ENCODE results near the gene HLF.
"Not testable (repeated sequence)": the region's sequence is repeated elsewhere in the genome, so short reads cannot be mapped to it uniquely, and the experiment has no call there.

The HLF gene

DNA sequence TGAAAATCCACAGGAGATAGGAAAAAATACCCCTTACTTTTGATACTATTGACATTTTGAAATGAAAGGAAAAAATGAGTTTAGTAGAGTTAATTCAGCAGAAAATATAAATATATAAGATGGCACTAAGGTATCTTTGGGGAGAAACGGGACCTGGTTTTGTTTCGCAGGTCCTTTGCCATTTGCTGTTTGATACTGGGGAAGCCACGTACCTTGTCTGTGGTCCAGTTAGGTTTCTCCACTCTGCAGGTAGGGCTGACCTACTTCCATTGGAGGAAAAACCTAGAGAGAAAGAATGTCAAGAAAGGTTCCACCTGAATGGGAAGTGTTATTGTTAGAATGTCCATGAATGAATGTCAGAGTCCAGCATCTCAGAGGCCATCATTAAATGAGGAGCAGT, 48.1 kb downstream of the HLF start:
- no peak for DNase-seq (ENCODE audit: low read depth)

DNA sequence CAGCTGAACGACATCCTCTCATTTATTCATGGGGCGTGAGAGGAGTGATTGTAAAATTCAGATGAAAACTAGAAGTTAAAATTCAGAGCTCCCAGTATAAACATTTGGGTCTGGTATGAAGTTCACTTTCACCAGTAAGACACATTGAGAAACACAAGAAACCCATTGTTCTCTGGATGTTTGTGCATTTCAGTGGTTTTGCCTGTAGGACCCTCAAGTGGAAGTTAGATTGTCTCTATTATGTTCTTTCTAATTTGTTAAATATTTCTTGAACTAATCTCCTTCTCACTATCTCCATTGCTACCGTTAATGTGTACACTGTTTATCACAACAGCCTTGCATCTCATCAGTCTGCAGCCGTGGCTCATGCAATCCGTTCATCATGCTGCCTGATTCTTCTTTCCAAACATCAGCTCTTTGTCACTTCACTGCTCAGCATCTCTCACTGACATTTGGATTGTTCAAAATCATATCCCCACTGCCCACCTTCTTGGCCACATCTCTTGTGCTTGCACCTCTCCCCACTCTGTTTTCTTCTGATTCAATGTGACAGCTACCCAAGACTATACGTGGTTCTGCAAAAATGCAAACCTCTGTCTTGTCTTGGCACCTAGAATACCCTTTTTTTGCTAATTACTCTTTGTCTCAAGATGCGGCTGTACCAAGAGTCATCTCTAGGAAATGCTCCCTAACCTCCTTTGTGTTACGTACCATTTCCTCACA, 49.5 kb downstream of the HLF start:
- DNase-seq (ENCODE audit: low read depth) = no peak

DNA sequence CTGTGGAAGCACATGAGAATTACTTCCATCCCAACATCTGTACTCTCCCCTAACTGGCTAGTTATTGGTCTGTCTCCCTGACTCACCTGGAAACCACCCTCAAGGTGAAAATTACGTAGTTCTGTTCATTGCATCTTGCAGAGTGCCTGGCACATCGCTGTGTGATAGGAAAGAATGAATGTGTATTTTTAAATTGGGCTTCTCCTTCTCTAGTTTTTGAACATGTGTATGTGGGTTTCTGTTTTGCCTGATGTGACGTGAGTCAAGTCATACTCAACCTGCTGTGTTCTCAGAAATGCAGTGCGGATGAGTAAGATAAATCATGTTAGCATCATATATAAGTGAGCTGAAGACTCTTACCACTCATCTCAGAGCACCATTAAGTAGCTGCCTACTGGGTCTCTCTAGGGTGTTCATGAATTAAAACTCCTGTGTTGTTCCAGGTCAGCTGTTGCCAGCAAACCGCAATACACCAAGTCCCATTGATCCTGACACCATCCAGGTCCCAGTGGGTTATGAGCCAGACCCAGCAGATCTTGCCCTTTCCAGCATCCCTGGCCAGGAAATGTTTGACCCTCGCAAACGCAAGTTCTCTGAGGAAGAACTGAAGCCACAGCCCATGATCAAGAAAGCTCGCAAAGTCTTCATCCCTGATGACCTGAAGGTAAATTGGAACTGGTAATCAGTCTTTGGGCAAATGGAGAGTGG, 50.2 kb downstream of the HLF start:
- DNase-seq (ENCODE audit: low read depth) = no peak

DNA sequence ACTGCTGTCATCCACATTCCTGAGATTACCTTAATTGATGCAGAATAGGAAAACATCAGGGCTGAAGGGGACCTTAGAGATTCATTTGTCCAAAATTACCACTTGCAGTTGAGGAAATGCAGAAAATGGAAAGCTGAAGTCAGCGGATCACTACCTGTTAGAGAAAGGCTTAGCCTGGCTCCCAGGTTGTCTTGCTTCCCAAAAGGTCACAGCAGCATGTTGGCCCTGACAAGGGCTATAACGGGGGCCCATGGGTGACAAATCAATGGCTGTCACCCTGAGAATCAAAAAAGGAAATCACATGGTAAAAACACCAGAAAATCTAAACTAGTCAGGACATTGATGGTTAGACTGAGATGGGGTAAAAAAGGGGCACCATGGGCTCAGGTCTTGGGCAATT, 51.7 kb downstream of the HLF start:
- DNase-seq (ENCODE audit: low read depth) = no peak

DNA sequence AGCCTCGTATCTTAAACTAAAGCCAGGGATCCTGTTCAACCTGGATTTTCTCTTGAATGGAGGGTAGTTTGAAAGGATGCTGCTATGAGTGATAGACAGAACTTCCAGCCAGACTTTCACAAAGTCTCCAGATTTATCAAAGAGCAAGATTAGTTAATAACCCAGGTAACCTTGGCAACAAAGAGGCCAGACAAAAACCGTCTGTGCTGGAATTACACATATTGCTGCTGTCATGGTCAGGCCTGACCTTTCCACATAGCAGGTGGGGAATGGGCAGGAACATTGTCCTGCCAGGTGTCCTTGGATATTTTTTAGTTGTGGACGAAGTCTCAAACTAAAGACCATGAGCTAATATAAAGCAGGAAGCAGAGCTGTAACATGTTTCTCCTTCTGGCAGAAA, 52.5 kb downstream of the HLF start:
- DNase-seq (ENCODE audit: low read depth) = no peak

DNA sequence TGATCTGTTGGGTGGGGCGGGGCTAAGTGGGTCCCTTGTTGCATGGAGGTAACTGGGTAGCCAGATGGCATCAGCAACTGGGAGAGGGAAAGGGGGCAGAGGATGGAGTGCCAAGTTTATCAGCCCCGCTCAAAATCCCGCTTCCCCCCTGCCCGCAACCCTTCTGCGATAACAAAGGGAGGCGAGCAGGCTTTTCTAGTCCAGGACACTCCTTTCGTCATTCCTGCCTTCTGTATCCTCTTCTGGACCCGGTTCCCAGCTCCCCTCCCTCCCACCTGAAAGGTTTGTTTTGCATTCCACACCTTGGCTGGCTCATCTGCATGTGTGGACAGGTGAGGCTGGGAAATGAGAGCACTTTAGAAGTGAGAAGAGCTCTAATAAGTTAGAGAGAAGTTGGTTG, 53.3 kb downstream of the HLF start:
- no peak for DNase-seq (ENCODE audit: low read depth)

DNA sequence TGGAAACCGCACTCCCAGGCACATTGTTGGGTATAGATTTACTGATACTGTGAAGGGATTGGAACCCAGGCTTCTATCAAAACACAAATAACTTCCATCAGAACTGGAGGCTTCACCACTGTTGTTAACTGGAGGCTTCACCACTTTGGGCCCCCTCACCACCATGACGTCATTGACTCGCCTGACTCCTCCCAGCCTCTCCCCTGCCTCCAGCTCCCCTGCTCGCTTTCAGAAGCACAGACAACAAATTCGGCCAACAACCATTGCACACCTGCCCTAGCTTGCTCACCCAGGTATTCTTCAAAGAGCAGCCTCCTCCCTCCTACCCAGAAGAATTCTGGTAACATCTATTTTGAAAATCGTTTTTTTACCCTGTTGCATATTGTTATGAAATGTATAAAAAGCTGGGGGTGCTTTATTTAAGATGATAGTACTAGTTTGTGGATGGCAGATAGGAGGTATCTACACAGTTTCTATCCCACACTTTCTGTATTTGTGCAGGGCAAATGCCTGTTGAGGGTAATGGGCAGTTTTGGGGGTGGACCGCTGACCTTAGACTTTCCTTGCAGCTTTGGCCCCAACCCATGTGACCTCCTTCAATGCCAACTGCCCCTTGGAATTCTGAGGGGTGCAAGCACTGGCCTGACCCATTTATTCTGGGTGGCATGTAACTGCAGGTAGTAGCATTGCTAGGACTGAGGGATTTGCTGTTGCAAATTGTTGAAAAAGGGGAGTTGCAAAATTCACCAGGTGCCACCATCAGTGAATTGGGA, 54.1 kb downstream of the HLF start:
- DNase-seq (ENCODE audit: low read depth) = no peak

DNA sequence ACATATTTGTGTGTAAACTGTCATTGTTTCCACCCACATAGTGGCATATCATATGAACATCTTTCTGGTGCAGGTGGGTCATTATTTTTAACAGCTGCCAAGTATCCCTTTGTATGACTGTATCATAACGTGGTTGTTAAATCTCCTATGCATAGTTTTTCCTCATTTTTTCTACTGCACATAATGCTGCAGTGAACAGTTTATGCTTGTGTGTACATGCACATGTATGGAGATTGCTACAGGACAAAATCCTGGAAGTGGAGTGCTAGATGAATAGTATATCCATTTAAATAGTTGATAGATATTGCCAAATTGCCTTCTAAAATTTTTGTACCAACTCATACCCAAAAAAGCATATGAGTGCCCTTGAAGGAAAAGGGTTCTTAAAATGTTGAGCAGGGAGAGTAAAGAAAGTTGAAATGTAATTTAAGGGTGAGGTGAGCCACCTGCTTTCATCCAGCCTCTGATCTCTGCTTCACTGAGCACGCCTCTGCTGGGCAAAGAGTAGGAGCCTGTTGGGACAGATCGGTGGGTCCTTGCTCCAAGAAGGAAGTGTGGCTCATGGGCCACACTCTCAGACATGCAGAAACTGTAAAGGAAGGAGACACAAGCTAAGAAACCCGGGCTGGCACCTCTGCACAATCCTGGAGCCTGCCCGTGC, 55.3 kb downstream of the HLF start:
- DNase-seq (ENCODE audit: low read depth) = no peak

DNA sequence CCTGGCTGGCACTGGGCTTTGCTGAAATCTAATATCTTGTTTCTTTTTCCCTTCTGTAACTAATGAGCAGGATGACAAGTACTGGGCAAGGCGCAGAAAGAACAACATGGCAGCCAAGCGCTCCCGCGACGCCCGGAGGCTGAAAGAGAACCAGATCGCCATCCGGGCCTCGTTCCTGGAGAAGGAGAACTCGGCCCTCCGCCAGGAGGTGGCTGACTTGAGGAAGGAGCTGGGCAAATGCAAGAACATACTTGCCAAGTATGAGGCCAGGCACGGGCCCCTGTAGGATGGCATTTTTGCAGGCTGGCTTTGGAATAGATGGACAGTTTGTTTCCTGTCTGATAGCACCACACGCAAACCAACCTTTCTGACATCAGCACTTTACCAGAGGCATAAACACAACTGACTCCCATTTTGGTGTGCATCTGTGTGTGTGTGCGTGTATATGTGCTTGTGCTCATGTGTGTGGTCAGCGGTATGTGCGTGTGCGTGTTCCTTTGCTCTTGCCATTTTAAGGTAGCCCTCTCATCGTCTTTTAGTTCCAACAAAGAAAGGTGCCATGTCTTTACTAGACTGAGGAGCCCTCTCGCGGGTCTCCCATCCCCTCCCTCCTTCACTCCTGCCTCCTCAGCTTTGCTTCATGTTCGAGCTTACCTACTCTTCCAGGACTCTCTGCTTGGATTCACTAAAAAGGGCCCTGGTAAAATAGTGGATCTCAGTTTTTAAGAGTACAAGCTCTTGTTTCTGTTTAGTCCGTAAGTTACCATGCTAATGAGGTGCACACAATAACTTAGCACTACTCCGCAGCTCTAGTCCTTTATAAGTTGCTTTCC, 56.0 kb downstream of the HLF start:
- no peak for DNase-seq (ENCODE audit: low read depth)

DNA sequence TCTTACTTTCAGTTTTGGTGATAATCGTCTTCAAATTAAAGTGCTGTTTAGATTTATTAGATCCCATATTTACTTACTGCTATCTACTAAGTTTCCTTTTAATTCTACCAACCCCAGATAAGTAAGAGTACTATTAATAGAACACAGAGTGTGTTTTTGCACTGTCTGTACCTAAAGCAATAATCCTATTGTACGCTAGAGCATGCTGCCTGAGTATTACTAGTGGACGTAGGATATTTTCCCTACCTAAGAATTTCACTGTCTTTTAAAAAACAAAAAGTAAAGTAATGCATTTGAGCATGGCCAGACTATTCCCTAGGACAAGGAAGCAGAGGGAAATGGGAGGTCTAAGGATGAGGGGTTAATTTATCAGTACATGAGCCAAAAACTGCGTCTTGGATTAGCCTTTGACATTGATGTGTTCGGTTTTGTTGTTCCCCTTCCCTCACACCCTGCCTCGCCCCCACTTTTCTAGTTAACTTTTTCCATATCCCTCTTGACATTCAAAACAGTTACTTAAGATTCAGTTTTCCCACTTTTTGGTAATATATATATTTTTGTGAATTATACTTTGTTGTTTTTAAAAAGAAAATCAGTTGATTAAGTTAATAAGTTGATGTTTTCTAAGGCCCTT, 56.8 kb downstream of the HLF start:
- no peak for DNase-seq (ENCODE audit: low read depth)

DNA sequence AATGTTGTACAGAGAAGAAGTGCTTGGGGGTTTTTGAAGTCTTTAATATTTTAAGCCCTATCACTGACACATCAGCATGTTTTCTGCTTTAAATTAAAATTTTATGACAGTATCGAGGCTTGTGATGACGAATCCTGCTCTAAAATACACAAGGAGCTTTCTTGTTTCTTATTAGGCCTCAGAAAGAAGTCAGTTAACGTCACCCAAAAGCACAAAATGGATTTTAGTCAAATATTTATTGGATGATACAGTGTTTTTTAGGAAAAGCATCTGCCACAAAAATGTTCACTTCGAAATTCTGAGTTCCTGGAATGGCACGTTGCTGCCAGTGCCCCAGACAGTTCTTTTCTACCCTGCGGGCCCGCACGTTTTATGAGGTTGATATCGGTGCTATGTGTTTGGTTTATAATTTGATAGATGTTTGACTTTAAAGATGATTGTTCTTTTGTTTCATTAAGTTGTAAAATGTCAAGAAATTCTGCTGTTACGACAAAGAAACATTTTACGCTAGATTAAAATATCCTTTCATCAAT, 57.8 kb downstream of the HLF start:
- DNase-seq (ENCODE audit: low read depth) = no peak

DNA sequence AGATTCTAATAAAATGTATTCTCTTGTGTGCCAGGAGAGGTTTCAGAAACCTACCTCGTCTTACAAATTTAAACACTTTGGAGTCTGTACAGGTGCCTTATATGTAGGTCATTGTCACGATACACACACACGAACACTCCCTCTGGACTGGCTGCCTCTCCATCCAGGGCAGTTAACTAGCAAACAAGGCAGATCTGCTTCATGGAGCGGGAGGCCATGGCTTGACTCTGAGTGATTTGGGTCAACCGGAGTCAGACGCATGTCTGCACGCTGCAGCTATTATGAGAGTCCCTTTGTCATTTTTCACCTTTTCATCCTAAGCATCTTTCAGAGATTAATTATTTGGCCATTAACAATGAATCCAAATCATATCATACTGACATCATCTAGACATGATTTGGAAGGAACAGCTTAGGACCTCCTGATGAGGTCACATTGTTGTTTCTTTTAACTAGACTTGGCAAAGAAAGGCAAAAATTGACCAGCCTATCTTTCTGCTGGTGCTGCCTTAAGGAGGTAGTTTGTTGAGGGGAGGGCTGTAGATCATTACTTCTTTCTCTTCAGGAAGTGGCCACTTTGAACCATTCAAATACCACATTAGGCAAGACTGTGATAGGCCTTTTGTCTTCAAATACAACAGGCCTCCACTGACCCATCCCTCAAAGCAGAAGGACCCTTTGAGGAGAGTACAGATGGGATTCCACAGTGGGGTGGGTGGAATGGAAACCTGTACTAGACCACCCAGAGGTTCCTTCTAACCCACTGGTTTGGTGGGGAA, 58.9 kb downstream of the HLF start:
- no peak for DNase-seq (ENCODE audit: low read depth)

DNA sequence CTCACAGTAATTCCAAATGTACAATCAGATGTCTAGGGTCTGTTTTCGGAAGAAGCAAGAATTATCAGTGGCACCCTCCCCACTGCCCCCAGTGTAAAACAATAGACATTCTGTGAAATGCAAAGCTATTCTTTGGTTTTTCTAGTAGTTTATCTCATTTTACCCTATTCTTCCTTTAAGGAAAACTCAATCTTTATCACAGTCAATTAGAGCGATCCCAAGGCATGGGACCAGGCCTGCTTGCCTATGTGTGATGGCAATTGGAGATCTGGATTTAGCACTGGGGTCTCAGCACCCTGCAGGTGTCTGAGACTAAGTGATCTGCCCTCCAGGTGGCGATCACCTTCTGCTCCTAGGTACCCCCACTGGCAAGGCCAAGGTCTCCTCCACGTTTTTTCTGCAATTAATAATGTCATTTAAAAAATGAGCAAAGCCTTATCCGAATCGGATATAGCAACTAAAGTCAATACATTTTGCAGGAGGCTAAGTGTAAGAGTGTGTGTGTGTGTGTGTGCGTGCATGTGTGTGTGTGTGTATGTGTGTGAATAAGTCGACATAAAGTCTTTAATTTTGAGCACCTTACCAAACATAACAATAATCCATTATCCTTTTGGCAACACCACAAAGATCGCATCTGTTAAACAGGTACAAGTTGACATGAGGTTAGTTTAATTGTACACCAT, 59.7 kb downstream of the HLF start:
- DNase-seq (ENCODE audit: low read depth) = no peak

DNA sequence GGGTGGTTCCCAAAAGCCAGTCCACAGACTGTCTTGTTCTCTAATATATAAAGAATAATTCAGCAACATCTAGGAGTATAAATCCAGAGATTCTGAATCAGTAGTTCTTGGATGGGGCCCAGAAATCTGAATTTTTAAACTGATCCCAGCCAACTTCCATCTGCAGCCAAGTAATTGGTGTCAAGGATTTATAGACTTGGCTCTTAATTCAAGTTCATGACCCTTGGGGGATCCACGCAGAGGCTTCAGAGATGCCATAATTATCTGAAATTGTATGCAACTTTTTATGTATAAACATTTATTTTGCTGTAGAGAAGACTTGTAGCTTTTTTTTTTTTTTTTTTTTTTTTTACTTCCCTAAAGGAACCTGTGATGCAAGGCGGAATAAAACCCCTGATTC, 60.6 kb downstream of the HLF start:
- DNase-seq (ENCODE audit: low read depth) = no peak

DNA sequence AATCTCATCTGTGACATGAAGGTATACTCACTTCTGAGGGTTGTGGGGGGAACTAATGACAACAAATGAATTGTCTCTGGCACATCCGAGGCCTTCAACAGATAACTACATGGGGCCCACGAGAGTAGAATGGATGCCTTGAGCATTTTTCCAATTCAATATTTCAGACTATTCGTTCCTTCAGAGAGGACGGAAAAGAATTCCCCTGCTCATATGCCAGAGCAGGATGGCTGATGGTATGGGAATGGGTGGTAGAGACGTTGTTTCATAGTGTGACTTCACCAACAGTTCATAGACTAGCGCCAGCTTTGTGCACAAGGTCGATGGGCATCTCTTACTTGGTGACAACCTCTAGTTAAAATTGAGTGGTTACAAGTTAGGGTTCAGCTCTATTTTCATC, 61.3 kb downstream of the HLF start:
- DNase-seq (ENCODE audit: low read depth) = no peak

DNA sequence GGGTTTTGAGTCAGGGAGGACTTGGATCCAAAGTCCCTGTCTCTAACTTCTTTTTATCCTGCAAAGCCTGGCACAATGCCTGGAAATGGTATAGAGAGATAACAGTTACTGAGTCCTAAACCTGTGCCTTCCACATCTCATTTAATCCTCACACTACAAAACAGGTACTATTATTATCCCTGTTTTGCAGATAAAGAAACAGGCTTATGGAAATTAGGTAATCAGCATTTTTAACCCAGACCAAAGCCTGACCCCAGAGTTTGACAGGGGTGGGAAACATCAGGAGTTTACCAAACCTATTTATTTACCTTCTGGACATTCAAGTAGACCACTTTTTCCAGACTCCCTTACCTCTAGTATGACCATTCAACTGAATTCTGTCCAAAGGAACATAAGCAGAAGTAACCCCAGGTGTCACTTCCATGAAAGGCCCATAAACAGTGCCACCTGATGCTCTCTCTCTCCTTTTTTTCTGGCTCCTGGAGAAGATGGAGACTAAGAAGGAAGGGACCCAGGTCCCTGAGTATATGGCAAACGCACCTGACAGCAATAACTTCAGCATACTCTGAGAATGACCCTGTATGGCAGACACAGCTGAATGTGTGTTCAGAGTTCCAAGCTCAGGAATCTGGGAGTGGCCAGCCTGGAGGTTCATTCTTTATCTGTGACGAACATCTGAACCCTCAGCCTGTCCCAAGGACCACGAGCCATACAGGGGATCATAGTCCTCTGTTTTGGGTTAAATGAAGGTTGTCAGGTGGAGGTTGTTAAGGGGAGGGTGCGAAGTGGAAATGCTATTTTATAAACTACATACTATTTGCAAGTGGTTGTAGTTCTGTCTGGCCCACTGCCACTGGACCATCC, 62.7 kb downstream of the HLF start:
- no peak for DNase-seq (ENCODE audit: low read depth)

DNA sequence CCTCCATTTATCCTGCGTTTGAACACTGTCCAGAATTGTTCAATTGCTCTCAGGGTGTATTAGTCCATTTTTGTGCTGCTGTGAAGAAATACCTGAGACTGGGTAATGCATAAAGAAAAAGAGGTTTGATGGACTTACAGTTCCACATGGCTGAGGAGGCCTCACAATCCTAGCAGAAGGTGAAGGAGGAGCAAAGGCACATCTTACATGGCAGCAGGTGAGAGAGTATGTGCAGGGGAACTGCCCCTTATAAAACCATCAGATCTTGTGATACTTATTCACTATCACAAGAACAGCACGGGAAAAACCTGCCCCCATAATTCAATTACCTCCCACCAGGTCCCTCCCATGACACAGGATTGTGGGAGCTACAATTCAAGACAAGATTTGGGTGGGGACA, 63.8 kb downstream of the HLF start:
- not testable (repeated sequence) for DNase-seq (ENCODE audit: low read depth)

DNA sequence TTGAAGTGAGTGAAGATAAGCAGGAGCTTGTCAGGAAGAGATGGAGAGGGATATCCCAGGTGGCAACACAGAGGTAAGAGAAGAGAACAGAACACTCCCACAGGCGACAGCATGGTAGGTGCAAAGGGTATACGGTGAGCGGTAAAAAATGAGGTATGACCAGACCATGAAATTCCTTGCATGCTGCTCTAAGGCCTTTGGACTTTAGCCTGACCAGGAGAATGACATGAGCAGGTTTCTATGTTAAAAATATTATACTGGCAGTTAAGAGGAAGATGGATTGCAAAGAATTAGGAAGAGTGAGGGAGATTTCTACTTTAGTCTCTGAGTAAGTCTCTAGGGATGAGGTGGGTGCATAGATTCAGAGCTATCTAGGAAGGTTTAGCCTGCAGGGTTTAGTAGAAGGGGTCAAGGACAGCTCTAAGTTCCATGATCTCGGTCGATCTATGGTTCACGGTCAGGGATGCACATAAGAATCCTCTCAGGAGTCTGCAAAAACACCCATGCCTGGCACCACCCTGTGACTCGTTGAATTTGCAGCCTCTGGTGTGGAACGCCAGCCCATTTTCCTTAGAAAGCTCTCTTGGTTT, 65.7 kb downstream of the HLF start:
- DNase-seq (ENCODE audit: low read depth) = no peak

Data from stimulated activated CD8-positive, alpha-beta memory T cell treated with anti-CD3 and anti-CD28 coated beads, Interleukin-12 subunit alpha, Interleukin-12 subunit beta, amount 100 ng/mL, for 1 hour (primary cell).